ENCODE data around the gene GNAS-AS1. TPM values are rescaled to one million over a fixed set of nuclear protein-coding genes. Genes with fewer than 3 reads are reported as not detected.
A peak's percentile ranks its signal among the peaks of the same experiment; 100 is the strongest.

The GNAS-AS1 gene
- total and polyA plus RNA-seq, 2 donors (not counting 1 experiment from before 2014, with no cell fraction given) = 0.28 to 0.33 TPM

DNA sequence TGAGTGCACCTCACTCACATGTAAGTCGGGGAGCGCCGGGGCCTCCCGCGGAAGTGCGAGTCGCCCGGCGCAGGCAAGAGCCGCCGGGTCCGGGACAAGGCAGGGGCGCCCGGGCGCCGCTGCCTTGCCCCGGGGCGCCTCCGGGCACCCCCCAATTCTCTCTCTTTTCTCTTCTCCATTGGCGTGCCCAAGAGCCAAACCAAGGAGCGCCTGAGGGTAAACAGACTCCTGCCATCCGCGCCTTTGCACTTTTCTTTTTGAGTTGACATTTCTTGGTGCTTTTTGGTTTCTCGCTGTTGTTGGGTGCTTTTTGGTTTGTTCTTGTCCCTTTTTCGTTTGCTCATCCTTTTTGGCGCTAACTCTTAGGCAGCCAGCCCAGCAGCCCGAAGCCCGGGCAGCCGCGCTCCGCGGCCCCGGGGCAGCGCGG lies 38.6 kb upstream of the GNAS-AS1 start:
- TF ChIP-seq EZH2 (IDR thresholded peaks at IDR 0.05; ENCODE audit: low read length, missing control alignments) = no peak
- Histone ChIP-seq H4K20me1 (ENCODE audit: control insufficient read depth, extremely low read depth, insufficient read depth, low read length) (no peaks in the 10 kb centered on the region), H3K4me2 (ENCODE audit: extremely low read depth, insufficient read depth, low read length) (no peak overlapping the region), H3K27ac (ENCODE audit: insufficient read depth, low read length) (no peak overlapping the region), H3K4me3 (replicated peaks in 1 of 4; ENCODE audit: control extremely low read depth in 1 of 4, insufficient read depth in 1 of 4, low read depth in 3 of 4, low read length in 4 of 4) (peak overlapping the region; percentile 25 to 74 (median 58)), H2AFZ (ENCODE audit: low read length) (no peak overlapping the region), H3K27me3 (ENCODE audit: control insufficient read depth, insufficient read depth, low read length) (peaks cover 3% of the 10 kb centered on the region), H3K4me1 (ENCODE audit: control insufficient read depth, extremely low read depth, insufficient read depth, low read length) (peaks cover 7% of the 10 kb centered on the region), H3K9me3 (ENCODE audit: control insufficient read depth, insufficient read depth, low read depth, low read length) (no peaks in the 10 kb centered on the region), H3K79me2 (ENCODE audit: control insufficient read depth, insufficient read depth, low read length) (peaks cover 24% of the 10 kb centered on the region), H3K36me3 (ENCODE audit: control insufficient read depth, insufficient read depth, low read length) (no peaks in the 10 kb centered on the region), H3K9ac (ENCODE audit: insufficient read depth, low read length) (peak overlapping the region; percentile 20)
- DNase-seq (ENCODE audit: low read depth in 2 of 2) = peak in 1 of 2 donors; percentile 19

DNA sequence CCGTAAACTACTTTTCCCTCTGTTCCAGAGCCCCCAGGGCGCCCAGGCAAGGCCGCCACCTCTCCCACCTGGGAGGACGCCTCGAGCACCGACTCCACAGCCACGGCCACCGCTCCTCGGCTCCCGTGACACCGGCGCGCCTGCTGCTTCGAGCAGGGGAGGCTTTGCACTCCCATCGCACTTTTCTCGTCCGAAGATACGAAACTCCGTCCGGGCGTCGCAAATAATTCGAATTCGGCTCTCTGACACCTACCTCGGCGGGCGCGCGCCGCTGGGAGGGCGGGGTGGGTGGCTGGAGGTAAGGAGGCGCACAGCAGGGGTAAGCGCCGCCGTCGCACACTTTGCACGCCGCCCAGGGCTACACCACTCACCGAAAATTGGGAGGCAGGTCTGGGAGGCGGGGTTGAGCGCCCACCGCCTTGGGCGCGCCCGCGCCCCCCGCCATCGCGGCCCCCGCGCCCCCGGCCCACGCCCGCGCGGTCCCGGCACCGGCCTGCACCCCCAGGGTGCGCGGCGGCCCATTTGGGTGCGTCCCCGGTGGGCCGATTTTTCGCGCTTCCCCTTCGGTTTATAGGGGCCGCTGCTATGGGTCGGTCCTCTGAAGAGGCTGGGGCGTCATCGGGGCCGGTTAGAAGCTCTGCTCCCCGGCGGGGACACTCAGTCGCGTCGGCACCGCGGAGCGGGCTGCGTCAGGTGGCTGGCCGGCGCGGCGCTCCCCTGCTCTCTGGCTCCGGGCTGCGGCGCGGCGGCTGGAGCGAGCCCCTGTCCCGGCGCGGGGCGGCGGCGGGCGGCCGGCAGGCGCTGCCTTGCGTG lies 38.0 kb upstream of the GNAS-AS1 start:
- no peaks in the 10 kb centered on the region for H3K36me3 ChIP-seq (ENCODE audit: control insufficient read depth, insufficient read depth, low read length)
- peak overlapping the region; percentile 14 for H3K27ac ChIP-seq (ENCODE audit: insufficient read depth, low read length)
- H2AFZ ChIP-seq (ENCODE audit: low read length) = peak overlapping the region; percentile 62
- H3K4me1 ChIP-seq (ENCODE audit: control insufficient read depth, extremely low read depth, insufficient read depth, low read length) = peaks cover 4% of the 10 kb centered on the region
- H3K4me2 ChIP-seq (ENCODE audit: extremely low read depth, insufficient read depth, low read length) = peak overlapping the region; percentile 71
- H3K9ac ChIP-seq (ENCODE audit: insufficient read depth, low read length) = peak overlapping the region; percentile 66
- TF ChIP-seq CTCF (conservative IDR thresholded peaks at IDR 0.05 in 1 of 2, IDR thresholded peaks at IDR 0.05 in 1 of 2; ENCODE audit: low read depth in 1 of 2, low read length in 2 of 2) = no peak
- no peak for TF ChIP-seq EZH2 (IDR thresholded peaks at IDR 0.05; ENCODE audit: low read length, missing control alignments)
- DNase-seq (ENCODE audit: low read depth in 2 of 2) = peak; percentile 76 to 80
- H3K79me2 ChIP-seq (ENCODE audit: control insufficient read depth, insufficient read depth, low read length) = peaks cover 18% of the 10 kb centered on the region
- peak overlapping the region; percentile 59 to 80 (median 69) for H3K4me3 ChIP-seq (replicated peaks in 1 of 4; ENCODE audit: control extremely low read depth in 1 of 4, insufficient read depth in 1 of 4, low read depth in 3 of 4, low read length in 4 of 4)
- H3K27me3 ChIP-seq (ENCODE audit: control insufficient read depth, insufficient read depth, low read length) = peaks cover 3% of the 10 kb centered on the region
- H3K9me3 ChIP-seq (ENCODE audit: control insufficient read depth, insufficient read depth, low read depth, low read length) = no peaks in the 10 kb centered on the region
- H4K20me1 ChIP-seq (ENCODE audit: control insufficient read depth, extremely low read depth, insufficient read depth, low read length) = no peaks in the 10 kb centered on the region

DNA sequence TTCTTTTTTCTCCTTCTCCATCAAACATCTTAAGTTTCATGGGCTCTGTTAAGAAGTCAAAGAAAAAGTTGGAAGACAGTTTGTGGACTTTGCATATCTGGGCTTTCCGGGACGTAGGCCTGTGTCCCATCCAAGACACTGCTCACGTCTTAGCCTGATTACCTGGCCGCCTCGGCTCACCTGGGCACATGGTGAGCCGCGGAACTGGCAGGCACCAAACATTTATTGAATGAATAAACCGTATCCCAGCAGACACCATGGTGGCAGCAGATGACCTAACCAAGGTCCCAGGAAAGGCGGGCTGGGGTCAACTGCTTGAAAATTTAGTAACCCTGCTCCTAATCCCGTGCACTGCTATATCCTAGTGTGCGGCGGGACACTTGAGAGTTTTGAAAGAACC lies 37.4 kb upstream of the GNAS-AS1 start:
- TF ChIP-seq EZH2 (IDR thresholded peaks at IDR 0.05; ENCODE audit: low read length, missing control alignments) = no peak
- no peak for TF ChIP-seq CTCF (conservative IDR thresholded peaks at IDR 0.05 in 1 of 2, IDR thresholded peaks at IDR 0.05 in 1 of 2; ENCODE audit: low read depth in 1 of 2, low read length in 2 of 2)
- H3K79me2 ChIP-seq (ENCODE audit: control insufficient read depth, insufficient read depth, low read length) = peaks cover 12% of the 10 kb centered on the region
- no peaks in the 10 kb centered on the region for H4K20me1 ChIP-seq (ENCODE audit: control insufficient read depth, extremely low read depth, insufficient read depth, low read length)
- no peaks in the 10 kb centered on the region for H3K4me1 ChIP-seq (ENCODE audit: control insufficient read depth, extremely low read depth, insufficient read depth, low read length)
- peaks cover 3% of the 10 kb centered on the region for H3K27me3 ChIP-seq (ENCODE audit: control insufficient read depth, insufficient read depth, low read length)
- H3K27ac ChIP-seq (ENCODE audit: insufficient read depth, low read length) = peak overlapping the region; percentile 14
- peak overlapping the region; percentile 71 for H3K4me2 ChIP-seq (ENCODE audit: extremely low read depth, insufficient read depth, low read length)
- peak overlapping the region; percentile 66 for H3K9ac ChIP-seq (ENCODE audit: insufficient read depth, low read length)
- peak overlapping the region; percentile 59 to 80 (median 69) for H3K4me3 ChIP-seq (replicated peaks in 1 of 4; ENCODE audit: control extremely low read depth in 1 of 4, insufficient read depth in 1 of 4, low read depth in 3 of 4, low read length in 4 of 4)
- H3K9me3 ChIP-seq (ENCODE audit: control insufficient read depth, insufficient read depth, low read depth, low read length) = no peaks in the 10 kb centered on the region
- H3K36me3 ChIP-seq (ENCODE audit: control insufficient read depth, insufficient read depth, low read length) = no peaks in the 10 kb centered on the region
- H2AFZ ChIP-seq (ENCODE audit: low read length) = peak overlapping the region; percentile 62
- DNase-seq (ENCODE audit: low read depth in 2 of 2) = no peak
